HCEC 1CT (cell line): ENCODE data around the gene KRTAP10-12.

Experiments
- DNase-seq: peaks from one replicate; pipeline ENCODE4 v3.0.0-alpha.2; 2017

KRTAP10-12 gene

GRCh38 chr21:44699502-44700001, 2.6 kb downstream of the KRTAP10-12 start:
- no peak for DNase-seq

- peak; percentile 5 for DNase-seq
Observed at GRCh38 chr21:44700101-44701022, 3.4 kb downstream of the KRTAP10-12 start.

- DNase-seq: no peak
Observed at GRCh38 chr21:44701023-44701400, 4.0 kb downstream of the KRTAP10-12 start.

- DNase-seq: no peak
Observed at GRCh38 chr21:44701541-44701940, 4.6 kb downstream of the KRTAP10-12 start.

GRCh38 chr21:44702111-44702972, 5.4 kb downstream of the KRTAP10-12 start:
- no peak for DNase-seq

- DNase-seq: no peak
Observed at GRCh38 chr21:44702973-44703730, 6.2 kb downstream of the KRTAP10-12 start.

- no peak for DNase-seq
Observed at GRCh38 chr21:44703731-44704635, 7.0 kb downstream of the KRTAP10-12 start.

- DNase-seq: no peak
Observed at GRCh38 chr21:44704636-44705001, 7.6 kb downstream of the KRTAP10-12 start.

- no peak for DNase-seq
Observed at GRCh38 chr21:44706026-44706705, 9.2 kb downstream of the KRTAP10-12 start.

- DNase-seq: no peak
Observed at GRCh38 chr21:44706706-44707581, 10.0 kb downstream of the KRTAP10-12 start.

GRCh38 chr21:44708213-44708865, 11.4 kb downstream of the KRTAP10-12 start:
- DNase-seq: no peak

GRCh38 chr21:44708866-44709425, 12.0 kb downstream of the KRTAP10-12 start:
- no peak for DNase-seq

GRCh38 chr21:44709426-44710293, 12.7 kb downstream of the KRTAP10-12 start:
- no peak for DNase-seq

- no peak for DNase-seq
Observed at GRCh38 chr21:44710294-44710665, 13.3 kb downstream of the KRTAP10-12 start.

GRCh38 chr21:44710756-44711326, 13.9 kb downstream of the KRTAP10-12 start:
- no peak for DNase-seq

- DNase-seq: no peak
Observed at GRCh38 chr21:44711327-44712202, 14.6 kb downstream of the KRTAP10-12 start, which contains the start of gene TSPEAR. Gene TSPEAR (minus strand): TSS chr21:44711572. CDS start chr21:44711514, 58 bp downstream.
